GM20431 (cell line): ENCODE measurements around the gene MYO5B.
"Not testable (repeated sequence)": the region's sequence is repeated elsewhere in the genome, so short reads cannot be mapped to it uniquely, and the experiment has no call there.

Experiments
- in situ Hi-C: fragments of 300-500 bp; cut with MseI, MboI; formaldehyde crosslinking; loops from one replicate; pipeline ENCODE4 v1.15.0; 2020; ENCODE audit warnings: low sequenced_read_pairs; ENCODE audit not compliant: unreplicated experiment

The MYO5B gene

GRCh38 chr18:50194631-50195532 is at the start of gene MYO5B:
TSS of gene MYO5B (minus strand) at chr18:50195147. CDS start at chr18:50194793, 354 bp downstream.
- in situ Hi-C loops, result no loop called here

GRCh38 chr18:50241768-50242167 is 46.8 kb upstream of the MYO5B start:
- in situ Hi-C loops, result not testable (repeated sequence)

DNA sequence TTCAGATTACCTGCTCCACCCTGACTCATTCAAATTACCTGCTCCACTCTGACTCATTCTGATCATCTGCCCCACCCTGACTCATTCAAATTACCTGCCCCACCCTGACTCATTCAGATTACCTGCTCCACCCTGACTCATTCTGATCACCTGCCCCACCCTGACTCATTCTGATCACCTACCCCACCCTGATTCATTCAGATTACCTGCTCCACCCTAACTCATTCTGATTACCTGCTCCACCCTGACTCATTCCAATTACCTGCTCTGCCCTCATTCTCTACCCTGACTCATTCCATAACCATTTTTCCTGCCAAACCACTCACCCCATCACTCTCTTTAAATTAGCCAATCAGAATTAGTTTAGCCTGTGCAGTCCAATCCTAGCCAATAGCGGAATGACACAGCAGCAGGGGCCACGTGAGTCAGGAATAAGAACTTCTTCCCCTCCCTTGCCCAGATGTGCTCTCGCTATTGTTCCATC is 45.2 kb upstream of the MYO5B start:
- in situ Hi-C loops, result no loop called here

DNA sequence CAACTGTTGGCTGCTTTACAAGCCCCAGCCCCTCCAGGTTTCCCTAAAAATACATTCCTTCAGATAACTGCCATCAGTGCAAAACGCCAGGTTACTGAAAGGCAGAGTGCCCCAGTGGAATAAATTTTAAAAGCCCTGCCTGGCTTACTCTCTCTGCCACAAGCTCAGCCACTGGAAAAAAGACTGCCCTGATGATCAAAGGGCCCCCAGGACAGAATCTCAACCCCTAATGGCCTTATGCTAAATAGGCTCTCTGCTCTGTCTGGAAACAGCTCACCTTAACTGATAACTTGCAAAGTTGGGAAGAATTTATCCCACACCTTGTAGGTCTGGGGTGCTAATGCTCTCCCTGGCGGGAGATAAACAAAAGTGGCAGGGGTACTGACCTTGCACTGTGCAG is 37.5 kb upstream of the MYO5B start:
- in situ Hi-C loops, result no loop called here

DNA sequence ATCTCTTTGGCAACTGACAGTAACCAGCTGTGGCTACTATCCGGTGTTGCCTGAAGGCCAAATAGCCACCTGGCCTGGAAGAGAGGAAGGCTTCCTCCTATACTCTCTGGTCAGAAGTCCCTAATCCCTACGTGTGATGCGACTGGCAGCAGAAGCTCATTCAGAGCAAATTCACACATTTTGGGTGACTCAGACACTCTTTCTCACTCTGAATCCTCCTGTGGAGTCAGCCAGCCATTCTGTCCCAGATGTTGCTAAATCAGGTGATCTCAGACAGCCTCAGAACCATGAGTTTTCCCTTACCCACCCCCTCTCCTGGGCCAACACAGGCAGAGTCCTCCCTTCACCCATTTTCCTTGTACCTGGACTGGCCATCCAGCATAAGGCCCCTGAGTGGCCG is 36.7 kb upstream of the MYO5B start:
- in situ Hi-C loops, result no loop called here

GRCh38 chr18:50220249-50220648 is 25.3 kb upstream of the MYO5B start:
- in situ Hi-C loops, result not testable (repeated sequence)

DNA sequence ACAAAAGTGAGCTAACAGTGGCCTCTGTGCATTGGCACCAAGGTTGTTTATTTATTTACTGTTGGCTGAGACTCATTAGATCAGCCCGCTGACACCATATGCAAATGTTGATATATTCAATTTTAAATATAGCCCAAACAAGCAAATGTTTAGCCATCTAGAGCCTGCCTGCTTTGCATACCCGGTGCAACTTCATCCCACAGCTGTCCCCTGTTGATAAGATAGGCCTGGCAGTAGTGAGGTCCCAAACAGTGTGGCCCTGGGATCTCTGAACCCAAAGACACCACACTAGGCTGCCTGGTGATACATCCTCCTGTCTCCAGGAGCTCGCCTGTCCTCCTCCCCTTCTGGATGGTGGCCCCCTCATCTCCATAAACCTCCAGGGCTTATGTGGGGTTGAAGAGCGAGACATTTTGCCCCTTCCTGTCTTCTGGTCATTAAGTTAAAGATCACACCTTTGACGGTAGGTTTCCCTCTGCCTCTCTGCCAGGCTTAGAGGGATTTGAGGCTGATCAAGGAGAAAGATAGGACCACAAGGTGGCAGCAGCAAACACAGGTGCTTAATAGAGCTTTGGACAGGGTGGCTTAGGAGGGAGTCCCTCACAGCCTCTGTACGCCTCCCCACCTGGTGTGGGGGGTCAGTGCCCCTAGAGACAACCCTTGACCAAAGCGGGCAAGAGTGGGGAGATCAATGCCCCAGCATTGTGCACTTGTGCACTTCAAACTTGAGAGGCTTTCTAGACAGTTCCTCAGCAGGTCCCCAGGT is 23.7 kb upstream of the MYO5B start:
- in situ Hi-C loops, result no loop called here

GRCh38 chr18:50209311-50209710 is 14.4 kb upstream of the MYO5B start:
- in situ Hi-C loops, result no loop called here

- in situ Hi-C loops, result no loop called here
These were observed 12.8 kb upstream of the MYO5B start for GRCh38 chr18:50207722-50208121.

- in situ Hi-C loops, result no loop called here
These were observed 9.1 kb upstream of the MYO5B start for GRCh38 chr18:50203801-50204604.

DNA sequence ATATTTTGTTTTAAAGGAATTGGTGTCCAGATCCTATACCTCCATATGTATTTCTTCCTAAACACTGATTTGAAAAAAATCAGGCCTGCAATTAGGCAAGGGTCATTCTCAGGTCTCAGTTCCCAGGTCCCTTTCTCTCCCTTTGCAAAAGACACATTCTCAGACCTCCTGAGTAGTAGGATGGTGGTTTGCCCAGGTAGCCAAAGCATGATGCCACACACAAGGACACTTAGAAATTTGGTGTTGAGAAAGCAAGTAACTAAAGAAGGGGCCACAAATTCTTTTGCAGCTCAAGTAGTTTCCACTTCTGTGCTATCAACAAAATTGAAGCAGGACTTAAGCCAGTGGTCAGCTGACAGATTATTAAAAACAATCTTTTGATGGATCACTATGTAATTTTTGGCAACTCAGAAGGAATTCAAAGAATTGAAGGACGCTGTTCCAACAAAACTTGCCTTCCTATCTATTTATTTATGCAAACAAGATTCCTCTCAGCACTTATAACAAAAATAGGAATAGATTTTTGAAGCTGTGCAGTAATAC is 6.6 kb upstream of the MYO5B start:
- in situ Hi-C loops, result no loop called here

DNA sequence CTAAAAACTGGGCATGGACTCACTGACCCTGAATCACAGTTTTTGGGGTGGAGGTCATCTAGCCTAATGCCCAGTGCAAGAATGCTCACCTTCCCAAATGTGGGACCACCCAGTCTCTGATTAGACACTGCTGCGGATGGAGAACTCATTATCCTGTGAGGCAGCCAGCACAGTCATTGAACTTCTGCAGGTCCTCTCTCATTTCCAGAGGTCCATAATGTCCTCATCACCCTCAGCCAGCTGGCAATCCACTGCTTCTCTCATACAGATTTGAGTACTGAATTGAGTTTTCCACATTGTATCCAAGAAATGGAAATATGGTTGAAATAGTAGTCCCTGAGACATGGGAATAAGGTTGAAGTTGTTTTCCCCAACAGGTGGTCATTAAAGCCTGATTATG is 5.0 kb upstream of the MYO5B start:
- in situ Hi-C loops, result no loop called here

DNA sequence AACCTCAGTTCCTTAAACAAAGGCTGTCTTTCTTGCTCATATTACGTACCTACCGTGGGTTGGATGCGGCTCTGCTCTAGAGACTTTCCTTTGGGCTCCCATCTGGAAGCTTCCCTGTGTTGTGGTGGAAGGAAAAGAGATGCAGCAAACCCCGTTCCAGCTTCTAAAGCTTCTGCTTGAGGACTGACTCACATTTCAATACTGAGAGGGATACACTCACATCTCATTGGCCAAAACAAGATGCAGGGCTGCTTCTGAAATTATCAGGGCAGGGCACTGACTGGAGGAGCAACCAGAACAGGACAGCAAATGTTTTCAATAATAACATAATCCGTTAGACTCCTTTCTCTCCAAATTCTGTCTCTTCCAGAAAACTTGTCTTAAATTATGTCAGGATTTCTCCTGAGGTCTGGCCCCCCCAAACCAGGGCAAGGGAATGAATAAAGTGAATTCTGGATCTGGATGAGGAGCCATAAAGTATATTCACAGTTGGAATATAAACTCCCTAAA is 4.5 kb upstream of the MYO5B start:
- in situ Hi-C loops, result no loop called here

- in situ Hi-C loops, result no loop called here
These were observed 1.3 kb upstream of the MYO5B start for GRCh38 chr18:50196261-50196660.

- in situ Hi-C loops, result no loop called here
These were observed 742 bp upstream of the MYO5B start for GRCh38 chr18:50195689-50196088.

- in situ Hi-C loops, result no loop called here
These were observed 934 bp downstream of the MYO5B start for GRCh38 chr18:50193796-50194630.

- in situ Hi-C loops, result no loop called here
These were observed 1.8 kb downstream of the MYO5B start for GRCh38 chr18:50192995-50193795.

- in situ Hi-C loops, result no loop called here
These were observed 4.0 kb downstream of the MYO5B start for GRCh38 chr18:50190926-50191325.
